Renal pelvis (tissue), 4 donors: ENCODE measurements around the gene TLE6. TPM values are rescaled to one million over a fixed set of nuclear protein-coding genes. Genes with fewer than 3 reads are reported as not detected.
"Not testable (repeated sequence)": the region's sequence is repeated elsewhere in the genome, so short reads cannot be mapped to it uniquely, and the experiment has no call there.

Experiments
- DNase-seq: peaks from one replicate; pipeline ENCODE4 v3.0.0-alpha.2; 2013
- polyA plus RNA-seq, 3 donors: library from polyadenylated mRNA; unstranded; fragments of 120-200 nt; gene quantifications; one replicate each; pipeline ENCODE4 v1.2.1, GENCODE V29; 2013; ENCODE audit not compliant: insufficient read length in 3 of 3

Gene TLE6
- polyA plus RNA-seq, 3 donors: 8.0 to 13.7 (median 8.4) TPM

- DNase-seq: no peak
These were observed 50.6 kb downstream of the TLE6 start for GRCh38 chr19:3027981-3028304.

GRCh38 chr19:3028305-3029064 is 51.1 kb downstream of the TLE6 start:
- no peak for DNase-seq

GRCh38 chr19:3029065-3029923 is 51.9 kb downstream of the TLE6 start, which contains the start of gene TLE2:
Gene TLE2, minus strand, starts transcription at chr19:3029280. Its CDS starts 376 bp downstream, at chr19:3028904.
- no peak for DNase-seq

- no peak for DNase-seq
These were observed 54.2 kb downstream of the TLE6 start for GRCh38 chr19:3031607-3031867.

- DNase-seq: no peak
These were observed 56.4 kb downstream of the TLE6 start for GRCh38 chr19:3033595-3034405.

- no peak for DNase-seq
These were observed 57.0 kb downstream of the TLE6 start for GRCh38 chr19:3034406-3034655.

- DNase-seq: no peak
These were observed 57.5 kb downstream of the TLE6 start for GRCh38 chr19:3034656-3035541.

- DNase-seq: peak; percentile 100
These were observed 58.3 kb downstream of the TLE6 start for GRCh38 chr19:3035542-3036118.

GRCh38 chr19:3036119-3036976 is 59.0 kb downstream of the TLE6 start:
- peak; percentile 96 for DNase-seq

GRCh38 chr19:3036977-3037544 is 59.7 kb downstream of the TLE6 start:
- DNase-seq: not testable (repeated sequence)

GRCh38 chr19:3038214-3038613 is 60.9 kb downstream of the TLE6 start:
- no peak for DNase-seq

GRCh38 chr19:3039125-3039524 is 61.8 kb downstream of the TLE6 start:
- no peak for DNase-seq

GRCh38 chr19:3039641-3040077 is 62.3 kb downstream of the TLE6 start:
- DNase-seq: no peak

GRCh38 chr19:3041327-3041726 is 64.0 kb downstream of the TLE6 start:
- DNase-seq: no peak

GRCh38 chr19:3041761-3042620 is 64.6 kb downstream of the TLE6 start:
- peak; percentile 61 for DNase-seq

GRCh38 chr19:3042621-3043267 is 65.4 kb downstream of the TLE6 start:
- no peak for DNase-seq
